GM13977 (cell line): ENCODE results near the gene BLTP3A.
"Not testable (repeated sequence)": the region's sequence is repeated elsewhere in the genome, so short reads cannot be mapped to it uniquely, and the experiment has no call there.

Source experiments
- DNase-seq: peaks from one replicate; pipeline ENCODE4 v3.0.0; 2012; ENCODE audit warnings: low spot score
- CTCF ChIP-seq: IDR thresholded peaks from 2 replicates; pipeline ENCODE4 v1.5.1; 2012; ENCODE audit warnings: mild to moderate bottlenecking, control low read depth; ENCODE audit not compliant: insufficient read depth; ENCODE audit errors: extremely low read depth, missing control alignments
- in situ Hi-C: fragments of 300-500 bp; cut with MboI; formaldehyde crosslinking; loops from one replicate; pipeline ENCODE4 v1.12.0; 2022; ENCODE audit warnings: low sequenced_read_pairs, low pct_unique_long_range_greater_than_20kb, mixed read lengths, inconsistent platforms; ENCODE audit not compliant: unreplicated experiment

The BLTP3A gene

GRCh38 chr6:34806738-34807453, 15.0 kb downstream of the BLTP3A start:
- TF ChIP-seq CTCF: no peak
- DNase-seq: no peak
- in situ Hi-C loops: no loop called here

- in situ Hi-C loops, DNase-seq: not testable (repeated sequence)
These were observed 16.6 kb downstream of the BLTP3A start for GRCh38 chr6:34808473-34808872.

GRCh38 chr6:34809419-34809818, 17.5 kb downstream of the BLTP3A start:
- in situ Hi-C loops, DNase-seq: not testable (repeated sequence)

- DNase-seq: no peak
- in situ Hi-C loops: no loop called here
- TF ChIP-seq CTCF: no peak
These were observed 18.4 kb downstream of the BLTP3A start for GRCh38 chr6:34810017-34810882.

GRCh38 chr6:34810936-34811632, 19.2 kb downstream of the BLTP3A start:
- no peak for TF ChIP-seq CTCF
- in situ Hi-C loops: no loop called here
- DNase-seq: peak; percentile 37

GRCh38 chr6:34813028-34813713, 21.3 kb downstream of the BLTP3A start:
- no peak for TF ChIP-seq CTCF
- in situ Hi-C loops: no loop called here
- DNase-seq: no peak

- in situ Hi-C loops: no loop called here
- TF ChIP-seq CTCF: no peak
- no peak for DNase-seq
These were observed 24.9 kb downstream of the BLTP3A start for GRCh38 chr6:34816635-34817301.
